GM19043 (cell line): ENCODE measurements around the gene CLEC4G.
"Not testable (repeated sequence)": the region's sequence is repeated elsewhere in the genome, so short reads cannot be mapped to it uniquely, and the experiment has no call there.

Experiments
- ATAC-seq: cut with Tn5 transposase; IDR thresholded peaks from one replicate; pipeline ENCODE4 v1.9.1; 2021; ENCODE audit warnings: low read depth; ENCODE audit not compliant: unreplicated experiment

CLEC4G gene

GRCh38 chr19:7732045-7732444 is at the start of gene CLEC4G:
Gene CLEC4G (minus strand): TSS chr19:7732110. CDS start chr19:7732102, 8 bp downstream.
- ATAC-seq, result no peak

- no peak for ATAC-seq
Measured at GRCh38 chr19:7781157-7781556, 49.2 kb upstream of the CLEC4G start.

- no peak for ATAC-seq
Measured at GRCh38 chr19:7779631-7780486, 47.9 kb upstream of the CLEC4G start.

- ATAC-seq, result no peak
Measured at GRCh38 chr19:7778081-7778480, 46.2 kb upstream of the CLEC4G start.

- no peak for ATAC-seq
Measured at GRCh38 chr19:7775761-7776160, 43.9 kb upstream of the CLEC4G start.

GRCh38 chr19:7773841-7774240 is 41.9 kb upstream of the CLEC4G start:
- no peak for ATAC-seq

GRCh38 chr19:7772752-7773291 is 40.9 kb upstream of the CLEC4G start:
- peak; percentile 63 for ATAC-seq

GRCh38 chr19:7771072-7771471 is 39.2 kb upstream of the CLEC4G start:
- ATAC-seq, result no peak

GRCh38 chr19:7769171-7769570 is 37.3 kb upstream of the CLEC4G start:
- no peak for ATAC-seq

GRCh38 chr19:7767487-7767886 is 35.6 kb upstream of the CLEC4G start:
- ATAC-seq, result no peak

GRCh38 chr19:7766535-7766934 is 34.6 kb upstream of the CLEC4G start:
- ATAC-seq, result no peak

GRCh38 chr19:7765043-7765442 is 33.1 kb upstream of the CLEC4G start:
- ATAC-seq, result not testable (repeated sequence)

- ATAC-seq, result not testable (repeated sequence)
Measured at GRCh38 chr19:7764157-7764556, 32.2 kb upstream of the CLEC4G start.

- ATAC-seq, result no peak
Measured at GRCh38 chr19:7763696-7764095, 31.8 kb upstream of the CLEC4G start.

GRCh38 chr19:7762719-7763293 is 30.9 kb upstream of the CLEC4G start, which contains the start of gene CLEC4M:
Gene CLEC4M (plus strand): TSS chr19:7763243. CDS start chr19:7763267, 24 bp downstream.
- ATAC-seq, result no peak

- no peak for ATAC-seq
Measured at GRCh38 chr19:7759156-7759555, 27.2 kb upstream of the CLEC4G start.

GRCh38 chr19:7757358-7757757 is 25.4 kb upstream of the CLEC4G start:
- no peak for ATAC-seq

- no peak for ATAC-seq
Measured at GRCh38 chr19:7756258-7756657, 24.3 kb upstream of the CLEC4G start.

- ATAC-seq, result no peak
Measured at GRCh38 chr19:7751157-7751783, 19.4 kb upstream of the CLEC4G start.

GRCh38 chr19:7748756-7749155 is 16.8 kb upstream of the CLEC4G start:
- no peak for ATAC-seq

- ATAC-seq, result no peak
Measured at GRCh38 chr19:7748171-7748570, 16.3 kb upstream of the CLEC4G start.
